Activated CD8-positive, alpha-beta T cell treated with anti-CD3 and anti-CD28 coated beads for 36 hours (primary cell): ENCODE data around the gene S100A6. TPM values are rescaled to one million over a fixed set of nuclear protein-coding genes. Genes with fewer than 3 reads are reported as not detected.

Experiments used
- ATAC-seq: fragments of 200-7000 bp; cut with Tn5 transposase; one replicate; pipeline ENCODE4 v1.10.0; 2021; ENCODE audit warnings: mild to moderate bottlenecking, moderate library complexity
- CTCF ChIA-PET: fragments of 350-600 bp; sonication (Branson Sonifier 250); formaldehyde crosslinking; loops from one replicate; lab custom pipeline; 2021; ENCODE audit warnings: antibody characterized with exemption; lab: Charles Lee
- POLR2A ChIA-PET: fragments of 350-600 bp; sonication (Branson Sonifier 250); formaldehyde crosslinking; loops from one replicate; lab custom pipeline; 2021; ENCODE audit warnings: antibody characterized with exemption; lab: Charles Lee
- DNase-seq: peaks from one replicate; pipeline ENCODE4 v3.0.0-alpha.2; 2020
- H3K27ac Mint-ChIP-seq: one replicate; pipeline ENCODE4 v1.8.0; 2021; ENCODE audit warnings: mild to moderate bottlenecking, mixed read lengths
- H3K27me3 Mint-ChIP-seq: one replicate; pipeline ENCODE4 v1.8.0; 2021; ENCODE audit warnings: mixed read lengths
- H3K36me3 Mint-ChIP-seq: one replicate; pipeline ENCODE4 v1.8.0; 2021; ENCODE audit warnings: low read depth, mixed read lengths
- H3K4me1 Mint-ChIP-seq: one replicate; pipeline ENCODE4 v1.8.0; 2021; ENCODE audit warnings: low read depth, mixed read lengths
- H3K4me3 Mint-ChIP-seq: one replicate; pipeline ENCODE4 v1.8.0; 2021; ENCODE audit warnings: mild to moderate bottlenecking, moderate library complexity, mixed read lengths
- H3K9me3 Mint-ChIP-seq: one replicate; pipeline ENCODE4 v1.8.0; 2021; ENCODE audit warnings: mixed read lengths
- intact Hi-C: fragments of 100-400 bp; cut with micrococcal nuclease; formaldehyde crosslinking; loops from one replicate; pipeline ENCODE4 v1.10.0; 2022
- total RNA-seq, 2 experiments: library from RNA; stranded (reverse); gene quantifications; one replicate each; pipeline ENCODE4 v1.2.3, GENCODE V29; 2021
- TF ChIP-seq, protein P1 (sequence below): fragments of 200-600 bp; IDR thresholded peaks from one replicate; pipeline ENCODE4 v1.8.0; 2022; ENCODE audit warnings: antibody characterized with exemption, mild to moderate bottlenecking

S100A6 gene
- total RNA-seq, 2 experiments from 2014 or later, result 200 to 211 TPM

DNA sequence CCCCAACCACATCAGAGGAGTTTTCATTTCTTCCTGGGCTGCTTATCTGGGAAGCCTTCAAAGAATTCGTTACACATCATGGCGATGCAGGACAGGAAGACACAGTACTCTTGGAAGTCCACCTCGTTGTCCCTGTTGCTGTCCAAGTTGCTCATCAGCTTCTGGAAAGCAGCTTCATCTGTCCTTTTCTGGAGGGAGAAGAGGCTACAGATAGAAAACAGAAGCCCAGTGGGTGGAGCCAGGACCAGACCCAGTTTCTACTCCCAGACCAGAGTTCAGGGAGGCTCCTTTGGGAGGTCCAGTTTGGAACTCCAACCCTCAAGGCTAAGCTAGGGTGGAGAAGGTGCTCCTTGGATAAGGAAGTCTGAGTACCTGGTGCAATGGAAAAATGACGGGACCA, 7.9 kb upstream of the S100A6 start:
- intact Hi-C loops, result no loop called here
- ChIA-PET CTCF (interaction anchor here (1.5 to 4.4 kb wide), 7 partner anchors 8 to 179 kb away, joined by 3 to 49 read pairs (median 21); partner anchors contain the start of genes CHTOP and S100A6), POLR2A (interaction anchor here (1.3 to 6.6 kb wide), 5 partner anchors 10 to 118 kb away, joined by 4 to 97 read pairs (median 4); partner anchors contain the start of genes CHTOP and S100A6)
- TF ChIP-seq, protein P1, sequence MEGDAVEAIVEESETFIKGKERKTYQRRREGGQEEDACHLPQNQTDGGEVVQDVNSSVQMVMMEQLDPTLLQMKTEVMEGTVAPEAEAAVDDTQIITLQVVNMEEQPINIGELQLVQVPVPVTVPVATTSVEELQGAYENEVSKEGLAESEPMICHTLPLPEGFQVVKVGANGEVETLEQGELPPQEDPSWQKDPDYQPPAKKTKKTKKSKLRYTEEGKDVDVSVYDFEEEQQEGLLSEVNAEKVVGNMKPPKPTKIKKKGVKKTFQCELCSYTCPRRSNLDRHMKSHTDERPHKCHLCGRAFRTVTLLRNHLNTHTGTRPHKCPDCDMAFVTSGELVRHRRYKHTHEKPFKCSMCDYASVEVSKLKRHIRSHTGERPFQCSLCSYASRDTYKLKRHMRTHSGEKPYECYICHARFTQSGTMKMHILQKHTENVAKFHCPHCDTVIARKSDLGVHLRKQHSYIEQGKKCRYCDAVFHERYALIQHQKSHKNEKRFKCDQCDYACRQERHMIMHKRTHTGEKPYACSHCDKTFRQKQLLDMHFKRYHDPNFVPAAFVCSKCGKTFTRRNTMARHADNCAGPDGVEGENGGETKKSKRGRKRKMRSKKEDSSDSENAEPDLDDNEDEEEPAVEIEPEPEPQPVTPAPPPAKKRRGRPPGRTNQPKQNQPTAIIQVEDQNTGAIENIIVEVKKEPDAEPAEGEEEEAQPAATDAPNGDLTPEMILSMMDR, result no peak
- Mint-ChIP-seq H3K9me3 (no peaks in the 10 kb centered on the region), H3K27ac (peak overlapping the region; percentile 99), H3K36me3 (peaks cover 23% of the 10 kb centered on the region), H3K27me3 (no peaks in the 10 kb centered on the region), H3K4me1 (peaks cover 77% of the 10 kb centered on the region), H3K4me3 (peak overlapping the region; percentile 90)
- ATAC-seq (no peak), DNase-seq (no peak)

DNA sequence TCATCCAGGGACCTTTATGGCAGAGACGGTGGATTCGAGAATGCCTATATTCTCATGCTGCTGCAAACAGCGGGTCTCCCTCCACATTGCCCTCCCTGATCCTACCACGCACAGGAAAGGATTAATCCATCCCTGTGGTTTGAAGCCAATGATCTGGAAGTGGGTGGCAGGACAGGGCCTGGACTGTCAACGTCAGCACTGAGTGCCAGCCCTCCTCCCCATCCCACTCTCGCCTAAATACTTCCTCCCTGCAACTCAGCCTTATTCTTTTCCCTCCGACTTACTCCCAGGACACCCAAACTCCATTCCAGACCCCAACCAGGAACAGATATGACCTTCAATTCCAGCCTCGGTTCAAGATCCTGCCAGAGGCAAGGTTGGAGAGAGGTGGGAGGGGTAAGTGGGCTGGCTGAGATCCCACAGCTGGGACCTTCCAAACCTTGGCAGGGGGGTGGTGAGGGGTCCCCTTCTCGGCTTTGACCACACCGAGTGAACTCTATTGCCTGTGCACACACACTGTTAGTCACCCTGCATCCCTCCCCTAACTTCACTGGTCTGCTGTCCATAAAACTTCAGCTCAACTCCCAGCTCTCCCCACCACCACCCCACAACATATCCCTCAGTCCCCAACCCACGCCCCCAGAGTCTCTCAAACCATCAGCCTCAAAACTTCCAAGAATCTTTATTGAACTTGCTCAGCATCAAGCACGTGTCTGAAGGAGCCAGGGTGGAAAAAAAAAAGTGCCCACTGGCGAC, 7.3 kb upstream of the S100A6 start:
- Mint-ChIP-seq H3K36me3 (peaks cover 23% of the 10 kb centered on the region), H3K4me1 (peaks cover 80% of the 10 kb centered on the region), H3K27me3 (no peaks in the 10 kb centered on the region), H3K9me3 (no peaks in the 10 kb centered on the region), H3K27ac (peak overlapping the region; percentile 99), H3K4me3 (peak overlapping the region; percentile 90)
- TF ChIP-seq, protein P1, result no peak
- ChIA-PET CTCF (interaction anchor here (1.5 to 4.4 kb wide), 7 partner anchors 8 to 180 kb away, joined by 3 to 49 read pairs (median 21); partner anchors contain the start of genes CHTOP and S100A6), POLR2A (interaction anchor here (1.0 to 6.6 kb wide), 4 partner anchors 9 to 95 kb away, joined by 3 to 97 read pairs (median 5); partner anchors contain the start of genes CHTOP and S100A6)
- DNase-seq (no peak), ATAC-seq (no peak)
- intact Hi-C loops, result no loop called here

DNA sequence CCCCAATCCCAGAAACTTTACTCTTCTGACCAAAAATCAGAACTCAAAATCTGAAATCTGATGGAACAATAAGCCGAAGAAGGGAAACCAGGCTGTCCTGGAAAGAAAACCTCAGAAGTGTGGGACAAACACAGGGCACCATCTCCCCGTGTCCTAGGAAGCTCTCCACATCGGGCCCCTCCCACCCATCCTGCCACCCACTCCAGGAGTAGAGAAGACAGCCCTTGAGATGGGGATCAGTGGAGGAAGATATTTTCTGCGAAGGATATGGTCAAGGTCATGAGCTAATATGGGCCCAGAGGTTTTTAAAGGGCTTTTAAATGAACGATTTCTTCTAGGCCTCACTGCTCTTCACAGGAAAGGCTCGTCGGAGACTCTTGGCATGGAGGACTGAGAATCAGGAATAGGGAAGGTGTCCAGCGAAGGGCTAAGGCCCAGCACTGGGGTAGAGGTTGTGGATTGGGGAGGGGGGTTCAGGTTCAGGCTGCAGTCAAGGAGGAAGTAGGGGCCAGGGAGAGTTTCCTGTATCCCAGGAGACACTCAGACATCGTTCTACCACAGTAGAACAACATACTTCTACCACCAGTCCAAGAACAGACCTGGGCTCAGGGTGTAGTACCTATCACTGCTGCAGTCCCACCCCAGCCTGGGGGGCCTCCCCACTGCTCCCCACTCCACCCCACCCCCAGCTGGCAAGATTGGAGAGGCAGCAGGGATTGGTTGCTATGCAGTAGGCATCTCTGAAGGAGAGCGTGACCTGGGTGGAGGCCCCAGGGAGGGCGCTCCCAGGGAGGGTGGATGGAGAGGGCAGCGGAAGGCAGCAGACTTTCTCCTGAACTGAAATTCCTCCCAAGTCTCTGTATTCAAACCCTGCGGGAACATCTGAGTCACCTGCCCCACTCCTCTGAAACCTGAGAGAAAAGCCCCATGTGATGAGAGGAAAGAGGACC, 6.1 kb upstream of the S100A6 start:
- H3K4me1 Mint-ChIP-seq, result peaks cover 82% of the 10 kb centered on the region
- POLR2A ChIA-PET, result interaction anchor here (0.6 to 1.1 kb wide), 5 partner anchors 10 to 424 kb away, joined by 3 read pairs; no protein-coding TSS in a partner anchor
- H3K9me3 Mint-ChIP-seq, result no peaks in the 10 kb centered on the region
- no peak overlapping the region for H3K4me3 Mint-ChIP-seq
- TF ChIP-seq, protein P1, result no peak
- H3K27me3 Mint-ChIP-seq, result no peaks in the 10 kb centered on the region
- ATAC-seq, result no peak
- peaks cover 23% of the 10 kb centered on the region for H3K36me3 Mint-ChIP-seq
- CTCF ChIA-PET, result interaction anchor here (1.5 to 4.4 kb wide), 8 partner anchors 9 to 31 kb away, joined by 3 to 49 read pairs (median 14); no protein-coding TSS in a partner anchor
- DNase-seq, result no peak
- intact Hi-C loops, result no loop called here
- H3K27ac Mint-ChIP-seq, result peak overlapping the region; percentile 91

DNA sequence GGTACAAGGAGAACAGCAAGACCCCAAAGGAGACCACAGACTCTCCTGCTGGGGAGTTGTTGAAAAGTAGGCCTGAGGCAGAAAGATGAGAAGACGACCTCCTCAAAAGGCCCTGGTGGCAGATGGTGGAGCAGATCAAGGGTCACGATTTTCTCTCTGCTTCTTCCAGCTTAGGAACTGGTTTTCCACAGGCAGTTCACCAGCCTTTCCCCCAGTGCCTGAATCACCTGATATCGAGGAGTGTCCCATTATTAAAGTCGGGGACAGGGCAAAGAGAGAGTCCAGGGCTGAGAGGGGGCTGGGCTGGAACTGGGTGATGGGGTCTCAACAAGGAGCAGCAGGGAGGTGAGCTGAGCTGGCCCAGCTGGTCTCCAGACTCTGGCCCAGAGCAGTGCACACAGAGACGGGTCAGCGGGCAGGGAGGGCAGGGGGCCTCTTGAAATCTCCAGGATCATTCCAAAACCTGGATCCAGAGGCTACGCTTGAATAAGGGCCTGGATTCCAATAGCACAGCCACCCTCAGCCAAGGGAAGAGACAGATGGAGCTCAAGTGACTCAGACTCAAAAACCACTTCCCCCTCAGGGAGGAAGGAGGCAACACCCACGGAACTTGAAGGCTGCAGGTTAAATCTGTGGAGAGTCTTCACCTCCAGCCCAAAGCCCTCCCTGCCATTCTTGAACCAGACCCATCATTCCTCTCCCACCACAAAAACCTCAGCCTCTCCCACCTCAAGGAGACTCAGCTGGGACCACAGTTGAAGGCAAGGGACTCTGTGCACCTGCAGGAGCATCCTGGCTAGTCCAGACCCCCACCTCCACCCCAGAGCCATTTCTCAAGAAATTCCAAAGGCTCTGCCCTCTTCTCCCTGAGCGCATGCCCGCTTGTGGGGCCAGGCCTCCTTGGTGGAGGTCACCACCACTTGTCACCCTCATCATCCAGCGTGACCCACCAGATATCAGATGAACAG, 4.9 kb upstream of the S100A6 start, which contains the start of gene S100A5:
Gene S100A5 (minus strand): TSS at position 541 of the 968 bp plus-strand sequence. CDS start 743 bp downstream, outside the sequence.
- intact Hi-C loops, result no loop called here
- CTCF ChIA-PET, result interaction anchor here (0.7 to 3.7 kb wide), 9 partner anchors 8 to 77 kb away, joined by 3 to 20 read pairs (median 5); no protein-coding TSS in a partner anchor
- TF ChIP-seq, protein P1, result no peak
- no peaks in the 10 kb centered on the region for H3K9me3 Mint-ChIP-seq
- ATAC-seq (peak; percentile 8), DNase-seq (peak; percentile 70)
- peaks cover 79% of the 10 kb centered on the region for H3K4me1 Mint-ChIP-seq
- peak within 1 kb of the TSS; percentile 46 for H3K4me3 Mint-ChIP-seq
- H3K27me3 Mint-ChIP-seq, result no peaks in the 10 kb centered on the region
- H3K27ac Mint-ChIP-seq, result peak within 1 kb of the TSS; percentile 91
- peaks cover 23% of the 10 kb centered on the region for H3K36me3 Mint-ChIP-seq
- POLR2A ChIA-PET, result interaction anchor here (0.6 to 1.7 kb wide), 7 partner anchors 9 to 639 kb away, joined by 3 to 6 read pairs (median 3); partner anchors contain the start of gene S100A13
